HEK293 (cell line): ENCODE measurements around the gene COA8.

ENCODE experiments used
- HOXC10 ChIP-seq: sonication (generic); formaldehyde crosslinking; IDR thresholded peaks from 2 replicates; pipeline ENCODE4 v1.8.1; 2023; ENCODE audit warnings: mild to moderate bottlenecking, missing genetic modification reagents
- HOXD13 ChIP-seq: sonication (generic); formaldehyde crosslinking; IDR thresholded peaks from 2 replicates; pipeline ENCODE4 v1.8.0; 2022; ENCODE audit warnings: missing genetic modification reagents, borderline replicate concordance
- KLF1 ChIP-seq: fragments of 450-650 bp; formaldehyde crosslinking; IDR thresholded peaks from 2 replicates; pipeline ENCODE4 v1.5.1; 2016; ENCODE audit warnings: missing biosample characterization, missing genetic modification characterization
- KLF7 ChIP-seq: fragments of 450-650 bp; formaldehyde crosslinking; IDR thresholded peaks from 2 replicates; pipeline ENCODE4 v1.5.1; 2016; ENCODE audit warnings: missing biosample characterization, missing genetic modification characterization, borderline replicate concordance
- MEIS1 ChIP-seq: sonication (generic); formaldehyde crosslinking; IDR thresholded peaks from 2 replicates; pipeline ENCODE4 v1.8.1; 2022; ENCODE audit warnings: missing genetic modification reagents, mild to moderate bottlenecking, borderline replicate concordance
- REST ChIP-seq: fragments of 450-650 bp; formaldehyde crosslinking; IDR thresholded peaks from 2 replicates; pipeline ENCODE4 v1.5.1; 2016; ENCODE audit warnings: missing biosample characterization, missing genetic modification characterization
- ZBTB11 ChIP-seq: fragments of 450-650 bp; formaldehyde crosslinking; conservative IDR thresholded peaks from 2 replicates; pipeline ENCODE4 v1.5.1; 2016; ENCODE audit warnings: low read depth, missing biosample characterization, missing genetic modification characterization
- ZBTB17 ChIP-seq: fragments of 450-650 bp; formaldehyde crosslinking; IDR thresholded peaks from 2 replicates; pipeline ENCODE4 v1.5.1; 2016; ENCODE audit warnings: missing biosample characterization, missing genetic modification characterization
- ZBTB21 ChIP-seq: fragments of 450-650 bp; formaldehyde crosslinking; IDR thresholded peaks from 2 replicates; pipeline ENCODE4 v1.5.1; 2017; ENCODE audit warnings: missing biosample characterization, missing genetic modification characterization
- ZBTB7A ChIP-seq: fragments of 450-650 bp; formaldehyde crosslinking; IDR thresholded peaks from 2 replicates; pipeline ENCODE4 v1.5.1; 2016; ENCODE audit warnings: low read depth, missing biosample characterization, missing genetic modification characterization
- ZEB2 ChIP-seq: fragments of 450-650 bp; formaldehyde crosslinking; IDR thresholded peaks from 2 replicates; pipeline ENCODE4 v1.5.1; 2016; ENCODE audit warnings: missing biosample characterization, missing genetic modification characterization
- ZNF140 ChIP-seq: fragments of 450-650 bp; formaldehyde crosslinking; IDR thresholded peaks from 2 replicates; pipeline ENCODE4 v1.5.1; 2016; ENCODE audit warnings: missing biosample characterization, missing genetic modification characterization
- ZNF146 ChIP-seq: fragments of 450-650 bp; formaldehyde crosslinking; IDR thresholded peaks from 2 replicates; pipeline ENCODE4 v1.5.1; 2016; ENCODE audit warnings: missing biosample characterization, missing genetic modification characterization
- ZNF157 ChIP-seq: fragments of 450-650 bp; formaldehyde crosslinking; IDR thresholded peaks from 2 replicates; pipeline ENCODE4 v1.5.1; 2016; ENCODE audit warnings: missing biosample characterization, missing genetic modification characterization
- ZNF280D ChIP-seq: fragments of 450-650 bp; formaldehyde crosslinking; IDR thresholded peaks from 2 replicates; pipeline ENCODE4 v1.5.1; 2016; ENCODE audit warnings: missing biosample characterization, missing genetic modification characterization
- ZNF302 ChIP-seq: fragments of 450-650 bp; formaldehyde crosslinking; IDR thresholded peaks from 2 replicates; pipeline ENCODE4 v1.5.1; 2016; ENCODE audit warnings: missing biosample characterization, missing genetic modification characterization, low read depth
- ZNF350 ChIP-seq: fragments of 450-650 bp; formaldehyde crosslinking; IDR thresholded peaks from 2 replicates; pipeline ENCODE4 v1.5.0; 2017; ENCODE audit warnings: missing biosample characterization, mild to moderate bottlenecking, missing genetic modification characterization
- ZNF473 ChIP-seq: fragments of 450-650 bp; formaldehyde crosslinking; IDR thresholded peaks from 2 replicates; pipeline ENCODE4 v1.5.1; 2017; ENCODE audit warnings: missing biosample characterization, missing genetic modification characterization
- ZNF488 ChIP-seq: fragments of 450-650 bp; formaldehyde crosslinking; IDR thresholded peaks from 2 replicates; pipeline ENCODE4 v1.5.1; 2016; ENCODE audit warnings: missing biosample characterization, missing genetic modification characterization
- ZNF521 ChIP-seq: fragments of 450-650 bp; formaldehyde crosslinking; IDR thresholded peaks from 2 replicates; pipeline ENCODE4 v1.5.1; 2017; ENCODE audit warnings: missing biosample characterization, mild to moderate bottlenecking, missing genetic modification characterization
- ZNF560 ChIP-seq: fragments of 450-650 bp; formaldehyde crosslinking; IDR thresholded peaks from 2 replicates; pipeline ENCODE4 v1.5.1; 2017; ENCODE audit warnings: missing biosample characterization, missing genetic modification characterization, borderline replicate concordance
- ZNF600 ChIP-seq: fragments of 450-650 bp; formaldehyde crosslinking; IDR thresholded peaks from 2 replicates; pipeline ENCODE4 v1.5.1; 2016; ENCODE audit warnings: missing biosample characterization, missing genetic modification characterization
- ZNF626 ChIP-seq: fragments of 450-650 bp; sonication (Bioruptor Pico); formaldehyde crosslinking; IDR thresholded peaks from 2 replicates; pipeline ENCODE4 v1.5.1; 2018; ENCODE audit warnings: missing biosample characterization, missing genetic modification characterization, inconsistent platforms
- ZNF670 ChIP-seq: fragments of 450-650 bp; formaldehyde crosslinking; IDR thresholded peaks from 2 replicates; pipeline ENCODE4 v1.5.1; 2016; ENCODE audit warnings: missing biosample characterization, missing genetic modification characterization, low read depth
- ZNF768 ChIP-seq: fragments of 450-650 bp; formaldehyde crosslinking; IDR thresholded peaks from 2 replicates; pipeline ENCODE4 v1.5.1; 2018; ENCODE audit warnings: missing biosample characterization, mild to moderate bottlenecking, missing genetic modification characterization
- ZNF830 ChIP-seq: fragments of 450-650 bp; IDR thresholded peaks from 2 replicates; pipeline ENCODE4 v1.5.0; 2018; ENCODE audit warnings: missing biosample characterization, missing genetic modification characterization, low read depth, mild to moderate bottlenecking, moderate library complexity
- ZSCAN4 ChIP-seq: fragments of 450-650 bp; formaldehyde crosslinking; IDR thresholded peaks from 2 replicates; pipeline ENCODE4 v1.5.1; 2017; ENCODE audit warnings: missing biosample characterization, missing genetic modification characterization
- ZXDB ChIP-seq: fragments of 450-650 bp; formaldehyde crosslinking; IDR thresholded peaks from 2 replicates; pipeline ENCODE4 v1.5.1; 2016; ENCODE audit warnings: missing biosample characterization, missing genetic modification characterization

Gene COA8

GRCh38 chr14:103522649-103523574, 39.8 kb upstream of the COA8 start, which contains the start of gene CKB (continued):
- TF ChIP-seq ZNF473 (tag by site-specific recombination), result no peak
- TF ChIP-seq ZNF600 (tag by site-specific recombination), result peak; percentile 48; the same call in 1 of the 2 replicates
- TF ChIP-seq ZEB2, result peak; percentile 78; the same call in 1 of the 2 replicates
- TF ChIP-seq ZNF560 (tag by site-specific recombination), result no peak
- peak; percentile 39 for TF ChIP-seq ZBTB17
- TF ChIP-seq KLF1, result peak; percentile 66
- no peak for TF ChIP-seq ZNF302 (tag by site-specific recombination)
- TF ChIP-seq ZNF521, result no peak
- TF ChIP-seq HOXD13 (CRISPR knock-in tag), result no peak
- no peak for TF ChIP-seq HOXC10 (CRISPR knock-in tag)
- no peak for TF ChIP-seq ZBTB21 (tag by site-specific recombination)
- TF ChIP-seq ZNF140 (tag by site-specific recombination), result no peak
- peak; percentile 56 for TF ChIP-seq ZXDB (tag by site-specific recombination)
- no peak for TF ChIP-seq ZNF830
- TF ChIP-seq ZNF280D (tag by site-specific recombination), result no peak
- no peak for TF ChIP-seq ZNF626 (tag by site-specific recombination)
- TF ChIP-seq ZBTB7A (tag by site-specific recombination), result peak; percentile 92
- TF ChIP-seq KLF7 (tag by site-specific recombination), result no peak
- no peak for TF ChIP-seq ZNF670 (tag by site-specific recombination)
- TF ChIP-seq ZNF157 (tag by site-specific recombination), result no peak
- no peak for TF ChIP-seq ZNF146
- no peak for TF ChIP-seq ZNF488 (tag by site-specific recombination)
- TF ChIP-seq MEIS1, result no peak
- TF ChIP-seq ZNF768 (tag by site-specific recombination), result no peak
- TF ChIP-seq ZSCAN4 (tag by site-specific recombination), result no peak
- TF ChIP-seq ZBTB11 (tag by site-specific recombination), result peak; percentile 55
- TF ChIP-seq ZNF350, result no peak
- TF ChIP-seq REST (tag by site-specific recombination), result 0 out of 2 replicates have a peak, but pooled peaks have one; percentile 26
